ENCODE measurements around the gene THEMIS.

THEMIS gene, protein sequence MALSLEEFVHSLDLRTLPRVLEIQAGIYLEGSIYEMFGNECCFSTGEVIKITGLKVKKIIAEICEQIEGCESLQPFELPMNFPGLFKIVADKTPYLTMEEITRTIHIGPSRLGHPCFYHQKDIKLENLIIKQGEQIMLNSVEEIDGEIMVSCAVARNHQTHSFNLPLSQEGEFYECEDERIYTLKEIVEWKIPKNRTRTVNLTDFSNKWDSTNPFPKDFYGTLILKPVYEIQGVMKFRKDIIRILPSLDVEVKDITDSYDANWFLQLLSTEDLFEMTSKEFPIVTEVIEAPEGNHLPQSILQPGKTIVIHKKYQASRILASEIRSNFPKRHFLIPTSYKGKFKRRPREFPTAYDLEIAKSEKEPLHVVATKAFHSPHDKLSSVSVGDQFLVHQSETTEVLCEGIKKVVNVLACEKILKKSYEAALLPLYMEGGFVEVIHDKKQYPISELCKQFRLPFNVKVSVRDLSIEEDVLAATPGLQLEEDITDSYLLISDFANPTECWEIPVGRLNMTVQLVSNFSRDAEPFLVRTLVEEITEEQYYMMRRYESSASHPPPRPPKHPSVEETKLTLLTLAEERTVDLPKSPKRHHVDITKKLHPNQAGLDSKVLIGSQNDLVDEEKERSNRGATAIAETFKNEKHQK

GRCh38 chr6:127900935-127901334 lies at the start of gene THEMIS:
Gene THEMIS, minus strand, starts transcription at chr6:127901058. Its CDS starts 126 bp downstream, at chr6:127900932.
- TF ChIP-seq CTCF (IDR thresholded peaks at IDR 0.05; ENCODE audit: extremely low read depth, insufficient read depth, missing control alignments), result no peak
- no peak for DNase-seq (ENCODE audit: low spot score)
- in situ Hi-C loops (cut with MboI; ENCODE audit: low pct_unique_long_range_greater_than_20kb, low sequenced_read_pairs, unreplicated experiment), result no loop called here

GRCh38 chr6:127949251-127949650 lies 48.4 kb upstream of the THEMIS start:
- in situ Hi-C loops (cut with MboI; ENCODE audit: low pct_unique_long_range_greater_than_20kb, low sequenced_read_pairs, unreplicated experiment), result no loop called here
- no peak for DNase-seq (ENCODE audit: low spot score)
- no peak for TF ChIP-seq CTCF (IDR thresholded peaks at IDR 0.05; ENCODE audit: extremely low read depth, insufficient read depth, missing control alignments)

GRCh38 chr6:127946388-127946787 lies 45.5 kb upstream of the THEMIS start:
- in situ Hi-C loops (cut with MboI; ENCODE audit: low pct_unique_long_range_greater_than_20kb, low sequenced_read_pairs, unreplicated experiment), result no loop called here
- no peak for TF ChIP-seq CTCF (IDR thresholded peaks at IDR 0.05; ENCODE audit: extremely low read depth, insufficient read depth, missing control alignments)
- DNase-seq (ENCODE audit: low spot score), result no peak

GRCh38 chr6:127945434-127946097 lies 44.7 kb upstream of the THEMIS start:
- DNase-seq (ENCODE audit: low spot score), result no peak
- TF ChIP-seq CTCF (IDR thresholded peaks at IDR 0.05; ENCODE audit: extremely low read depth, insufficient read depth, missing control alignments), result no peak
- in situ Hi-C loops (cut with MboI; ENCODE audit: low pct_unique_long_range_greater_than_20kb, low sequenced_read_pairs, unreplicated experiment), result no loop called here

DNA sequence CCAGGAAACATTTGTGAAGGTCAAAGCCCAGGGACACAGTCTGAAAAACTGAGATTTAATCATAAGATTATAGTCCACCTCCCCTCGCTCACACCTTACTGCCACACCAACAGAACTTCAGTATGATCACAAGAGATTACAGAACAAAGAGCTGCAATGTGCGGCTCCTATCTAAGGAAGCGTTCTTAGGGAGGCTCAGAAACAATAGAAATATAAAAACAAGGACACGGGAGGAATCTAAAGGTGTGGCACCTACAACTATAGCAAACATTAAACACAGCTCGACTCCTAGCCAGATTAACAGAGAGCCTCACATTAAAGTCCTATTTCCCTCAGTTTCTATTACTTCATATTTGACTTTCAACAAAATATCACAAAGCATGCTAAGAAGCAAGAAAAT lies 40.4 kb upstream of the THEMIS start:
- no peak for DNase-seq (ENCODE audit: low spot score)
- TF ChIP-seq CTCF (IDR thresholded peaks at IDR 0.05; ENCODE audit: extremely low read depth, insufficient read depth, missing control alignments), result no peak
- in situ Hi-C loops (cut with MboI; ENCODE audit: low pct_unique_long_range_greater_than_20kb, low sequenced_read_pairs, unreplicated experiment), result no loop called here

DNA sequence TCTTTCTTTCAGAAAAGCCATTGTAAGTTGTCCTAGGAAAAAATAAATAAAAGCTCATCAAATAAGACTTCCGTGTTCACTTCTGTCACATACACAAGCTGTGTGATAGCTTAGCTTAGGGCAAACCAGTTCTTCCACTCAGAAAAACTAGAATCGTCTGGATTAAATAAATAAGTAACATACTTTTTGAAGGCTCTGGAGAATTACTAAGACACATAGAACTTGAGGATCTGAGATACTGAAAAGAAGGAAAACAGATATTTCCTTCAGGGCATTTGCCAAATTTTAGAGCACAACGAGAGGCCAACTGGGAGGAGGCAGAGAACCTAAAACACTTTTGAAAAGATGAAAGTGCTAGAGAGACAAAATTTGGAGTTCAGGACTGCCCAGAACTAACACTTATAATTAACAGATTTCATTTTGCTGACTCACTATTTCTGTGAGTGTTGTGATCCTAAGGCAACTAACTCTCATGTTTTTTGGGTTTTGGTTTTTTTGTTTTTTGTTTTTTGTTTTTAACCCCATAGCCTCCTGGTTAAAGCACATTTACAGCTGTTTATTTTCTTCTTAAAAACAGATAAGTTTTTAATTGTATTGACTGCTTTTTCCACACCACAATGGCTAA lies 38.7 kb upstream of the THEMIS start:
- in situ Hi-C loops (cut with MboI; ENCODE audit: low pct_unique_long_range_greater_than_20kb, low sequenced_read_pairs, unreplicated experiment), result no loop called here
- no peak for DNase-seq (ENCODE audit: low spot score)
- no peak for TF ChIP-seq CTCF (IDR thresholded peaks at IDR 0.05; ENCODE audit: extremely low read depth, insufficient read depth, missing control alignments)

Measured in GM13977 (cell line).